Measurements from ENCODE around the gene PLD5.
"Not testable (repeated sequence)": the region's sequence is repeated elsewhere in the genome, so short reads cannot be mapped to it uniquely, and the experiment has no call there.

PLD5 gene

GRCh38 chr1:242206994-242207393, 317.5 kb downstream of the PLD5 start:
- no peak for DNase-seq

GRCh38 chr1:242205622-242206489, 318.6 kb downstream of the PLD5 start:
- DNase-seq = no peak

- DNase-seq = no peak
Measured at GRCh38 chr1:242203262-242203661, 321.2 kb downstream of the PLD5 start.

- no peak for DNase-seq
Measured at GRCh38 chr1:242201090-242201489, 323.4 kb downstream of the PLD5 start.

- DNase-seq = no peak
Measured at GRCh38 chr1:242199776-242200458, 324.6 kb downstream of the PLD5 start.

GRCh38 chr1:242197907-242198820, 326.3 kb downstream of the PLD5 start:
- DNase-seq = no peak

- no peak for DNase-seq
Measured at GRCh38 chr1:242196914-242197313, 327.6 kb downstream of the PLD5 start.

- DNase-seq = no peak
Measured at GRCh38 chr1:242196101-242196500, 328.4 kb downstream of the PLD5 start.

- DNase-seq = no peak
Measured at GRCh38 chr1:242189591-242189990, 334.9 kb downstream of the PLD5 start.

GRCh38 chr1:242187816-242188215, 336.7 kb downstream of the PLD5 start:
- no peak for DNase-seq

GRCh38 chr1:242187171-242187570, 337.3 kb downstream of the PLD5 start:
- no peak for DNase-seq

GRCh38 chr1:242185731-242186130, 338.8 kb downstream of the PLD5 start:
- peak; percentile 34 for DNase-seq

- DNase-seq = no peak
Measured at GRCh38 chr1:242184955-242185354, 339.5 kb downstream of the PLD5 start.

- not testable (repeated sequence) for DNase-seq
Measured at GRCh38 chr1:242179767-242180166, 344.7 kb downstream of the PLD5 start.

GRCh38 chr1:242178924-242179708, 345.4 kb downstream of the PLD5 start:
- no peak for DNase-seq

- DNase-seq = no peak
Measured at GRCh38 chr1:242178436-242178835, 346.1 kb downstream of the PLD5 start.

- DNase-seq = no peak
Measured at GRCh38 chr1:242162140-242162539, 362.4 kb downstream of the PLD5 start.

- peak; percentile 18 for DNase-seq
Measured at GRCh38 chr1:242147096-242147976, 377.2 kb downstream of the PLD5 start.

GRCh38 chr1:242146652-242147051, 377.8 kb downstream of the PLD5 start:
- no peak for DNase-seq

- DNase-seq = no peak
Measured at GRCh38 chr1:242140836-242141235, 383.7 kb downstream of the PLD5 start.

- DNase-seq = no peak
Measured at GRCh38 chr1:242139986-242140385, 384.5 kb downstream of the PLD5 start.
